Measurements from ENCODE around the gene ZNF445.
"Not testable (repeated sequence)": the region's sequence is repeated elsewhere in the genome, so short reads cannot be mapped to it uniquely, and the experiment has no call there.

Gene ZNF445

GRCh38 chr3:44409640-44410410, 67.6 kb downstream of the ZNF445 start:
- no peak overlapping the region for H3K27ac ChIP-seq
- TF ChIP-seq CTCF (IDR thresholded peaks at IDR 0.05) = no peak
- TF ChIP-seq ZFX (IDR thresholded peaks at IDR 0.05; ENCODE audit: borderline replicate concordance) = no peak

- no peak overlapping the region for H3K27ac ChIP-seq
- no peak for TF ChIP-seq ZFX (IDR thresholded peaks at IDR 0.05; ENCODE audit: borderline replicate concordance)
- TF ChIP-seq CTCF (IDR thresholded peaks at IDR 0.05) = no peak
Measured at GRCh38 chr3:44402548-44402947, 74.9 kb downstream of the ZNF445 start.

GRCh38 chr3:44400771-44401170, 76.7 kb downstream of the ZNF445 start:
- TF ChIP-seq CTCF (IDR thresholded peaks at IDR 0.05) = no peak
- TF ChIP-seq ZFX (IDR thresholded peaks at IDR 0.05; ENCODE audit: borderline replicate concordance) = no peak
- no peak overlapping the region for H3K27ac ChIP-seq

- no peak overlapping the region for H3K27ac ChIP-seq
- TF ChIP-seq ZFX (IDR thresholded peaks at IDR 0.05; ENCODE audit: borderline replicate concordance) = no peak
- TF ChIP-seq CTCF (IDR thresholded peaks at IDR 0.05) = no peak
Measured at GRCh38 chr3:44398853-44399252, 78.6 kb downstream of the ZNF445 start.

GRCh38 chr3:44398271-44398670, 79.2 kb downstream of the ZNF445 start:
- H3K27ac ChIP-seq = not testable (repeated sequence)

- H3K27ac ChIP-seq = no peak overlapping the region
- TF ChIP-seq ZFX (IDR thresholded peaks at IDR 0.05; ENCODE audit: borderline replicate concordance) = no peak
- no peak for TF ChIP-seq CTCF (IDR thresholded peaks at IDR 0.05)
Measured at GRCh38 chr3:44396200-44397171, 81.0 kb downstream of the ZNF445 start.

GRCh38 chr3:44395714-44396113, 81.8 kb downstream of the ZNF445 start:
- TF ChIP-seq CTCF (IDR thresholded peaks at IDR 0.05) (no peak), ZFX (IDR thresholded peaks at IDR 0.05; ENCODE audit: borderline replicate concordance) (no peak)
- H3K27ac ChIP-seq = no peak overlapping the region
